CMK (cell line): ENCODE measurements around the gene GEMIN5.

ENCODE experiments used
- DNase-seq: peaks from one replicate; pipeline ENCODE4 v3.0.0-alpha.2; 2010; ENCODE audit warnings: low read depth

The GEMIN5 gene

DNA sequence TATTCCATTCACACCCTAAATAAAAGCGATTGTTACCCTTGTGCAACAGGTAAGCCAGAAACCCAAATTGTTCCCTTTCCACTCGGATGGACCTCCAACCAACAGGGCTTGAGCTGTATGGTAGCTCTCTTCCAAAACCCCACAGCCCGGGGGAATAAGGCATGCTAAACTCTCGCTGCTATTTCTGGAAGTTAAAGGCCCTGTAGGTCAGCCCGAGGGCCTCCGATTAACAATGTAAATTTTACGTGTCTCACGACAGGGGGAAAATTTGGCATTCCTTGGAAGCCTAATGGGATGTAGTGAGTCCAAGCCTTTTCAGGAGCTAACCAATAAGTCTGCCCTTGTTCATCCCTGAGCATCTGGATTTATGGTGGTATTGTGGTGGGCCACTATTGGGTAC is 53.6 kb downstream of the GEMIN5 start:
- DNase-seq, result no peak

GRCh38 chr5:154881986-154882385 is 56.0 kb downstream of the GEMIN5 start:
- no peak for DNase-seq

DNA sequence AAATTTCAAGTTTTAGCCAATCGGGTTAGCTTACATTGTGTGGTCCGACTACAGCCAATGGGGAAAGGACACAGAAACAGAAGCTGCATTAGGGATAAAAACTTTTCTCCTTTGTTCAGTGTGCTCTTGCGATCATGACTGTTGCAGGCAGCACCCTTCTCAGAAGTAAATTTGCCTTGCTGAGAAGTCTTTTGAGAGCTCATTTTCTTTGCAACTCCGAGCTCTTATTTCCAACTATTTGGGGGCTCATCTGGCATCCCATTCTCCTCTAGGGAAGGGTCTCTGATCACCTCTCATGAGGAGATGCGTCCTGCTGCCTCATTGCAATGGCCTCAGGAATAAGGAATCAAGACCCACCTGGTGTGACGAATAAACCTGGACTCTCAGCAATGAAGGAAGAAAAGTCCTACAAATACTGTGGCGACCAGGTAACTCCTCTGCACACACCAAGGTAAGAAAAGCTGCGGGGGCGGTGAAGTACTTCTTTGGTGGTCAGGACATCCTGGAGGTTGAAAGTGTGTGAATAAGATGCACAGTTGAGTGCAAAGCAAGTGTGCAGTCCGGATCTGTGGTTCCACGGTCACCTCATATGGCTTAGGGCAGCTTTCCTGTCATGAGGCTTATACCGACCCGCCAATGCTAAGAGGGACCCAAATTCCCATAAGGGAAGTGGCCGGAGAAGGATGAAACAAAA is 59.2 kb downstream of the GEMIN5 start:
- DNase-seq, result no peak

- DNase-seq, result no peak
These were observed 64.2 kb downstream of the GEMIN5 start for GRCh38 chr5:154873791-154874331.

DNA sequence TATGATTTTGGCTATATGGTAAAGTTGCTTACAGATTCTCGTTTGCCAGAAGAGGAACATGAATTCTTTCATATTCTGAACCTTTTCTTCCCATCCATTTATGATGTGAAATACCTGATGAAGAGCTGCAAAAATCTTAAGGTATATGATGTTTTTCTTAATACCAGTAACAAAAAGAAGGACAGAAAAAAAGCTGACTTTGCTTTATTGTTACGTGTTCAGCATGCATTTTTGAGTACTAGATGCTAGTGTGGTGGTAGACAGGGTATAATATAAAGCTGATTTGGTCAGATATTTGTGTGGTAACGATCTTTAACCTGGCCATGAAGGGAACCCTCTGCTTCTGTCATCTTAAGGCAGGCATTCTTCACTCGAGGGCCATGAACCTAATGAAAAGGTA is 66.3 kb downstream of the GEMIN5 start:
- DNase-seq, result no peak

DNA sequence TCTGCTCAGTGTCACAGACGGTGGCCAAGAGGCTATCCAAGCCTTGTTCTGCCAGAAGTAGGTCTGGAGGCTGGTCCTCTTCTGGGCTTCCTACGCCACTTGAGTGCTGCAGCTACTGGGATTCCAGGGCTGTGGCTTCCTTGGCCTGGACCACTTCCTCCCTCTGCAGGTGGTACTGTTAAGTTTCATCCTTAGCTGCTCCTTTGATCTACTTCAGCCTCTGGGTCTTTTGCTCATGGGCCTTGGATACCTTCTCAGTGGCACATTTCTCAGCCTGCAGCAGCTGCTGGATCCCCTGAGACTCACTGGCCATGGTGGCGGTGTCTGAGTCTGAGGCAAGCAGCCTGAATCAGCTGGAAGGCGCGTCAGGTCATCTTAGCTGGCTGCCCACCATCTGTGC is 69.3 kb downstream of the GEMIN5 start:
- no peak for DNase-seq

DNA sequence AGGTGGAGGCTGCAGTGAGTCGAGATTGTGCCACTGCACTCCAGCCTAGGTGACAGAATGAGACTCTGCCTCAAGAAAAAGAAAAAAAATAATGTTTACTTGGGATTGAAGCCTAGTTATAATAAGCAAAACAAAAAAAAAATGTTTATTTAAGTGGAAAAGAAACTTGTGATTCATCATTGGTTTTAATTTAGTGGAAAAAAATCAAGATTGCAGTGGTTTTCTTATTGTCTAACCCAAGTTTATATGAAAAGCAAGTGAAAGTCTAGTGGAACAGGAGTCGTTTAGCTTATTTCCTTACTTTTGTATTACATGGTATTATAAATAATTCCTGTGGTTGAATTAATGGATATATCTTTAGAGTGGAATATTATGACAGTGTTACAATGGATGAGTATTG is 71.2 kb downstream of the GEMIN5 start:
- DNase-seq, result no peak

DNA sequence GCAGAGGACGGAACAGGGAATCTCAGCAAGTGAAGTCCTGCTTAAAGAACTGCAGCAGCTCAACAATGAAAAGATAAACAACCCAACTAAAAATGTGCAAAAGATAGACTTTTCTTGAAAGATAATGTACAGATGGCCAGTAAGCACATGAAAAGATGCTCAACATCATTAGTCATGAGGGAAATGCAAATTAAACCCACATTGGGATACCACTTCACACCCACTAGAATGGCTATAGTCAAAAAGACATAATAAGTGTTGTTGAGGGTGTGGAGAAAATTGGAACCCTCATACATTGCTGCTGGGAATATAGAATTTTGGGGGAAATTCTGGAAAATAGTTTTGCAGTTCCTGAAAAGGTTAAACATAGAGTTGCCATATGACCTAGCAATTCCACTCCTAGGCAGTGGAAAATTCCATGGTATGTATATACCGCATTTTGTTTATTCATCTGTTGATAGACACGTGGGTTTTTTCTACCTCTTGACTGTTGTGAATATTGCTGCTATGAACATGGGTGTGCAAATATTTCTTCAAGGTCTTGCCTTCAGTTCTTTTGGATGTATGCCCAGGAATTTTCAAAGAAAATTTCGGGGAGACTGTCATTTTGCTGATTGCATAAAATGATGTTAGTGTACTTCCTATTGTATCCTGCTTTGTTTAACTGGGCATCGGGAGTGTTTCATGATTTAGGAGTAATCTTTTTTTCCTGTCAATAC is 72.4 kb downstream of the GEMIN5 start:
- DNase-seq, result no peak

GRCh38 chr5:154863291-154864080 is 74.5 kb downstream of the GEMIN5 start:
- DNase-seq, result no peak

GRCh38 chr5:154862766-154863165 is 75.2 kb downstream of the GEMIN5 start:
- DNase-seq, result no peak

DNA sequence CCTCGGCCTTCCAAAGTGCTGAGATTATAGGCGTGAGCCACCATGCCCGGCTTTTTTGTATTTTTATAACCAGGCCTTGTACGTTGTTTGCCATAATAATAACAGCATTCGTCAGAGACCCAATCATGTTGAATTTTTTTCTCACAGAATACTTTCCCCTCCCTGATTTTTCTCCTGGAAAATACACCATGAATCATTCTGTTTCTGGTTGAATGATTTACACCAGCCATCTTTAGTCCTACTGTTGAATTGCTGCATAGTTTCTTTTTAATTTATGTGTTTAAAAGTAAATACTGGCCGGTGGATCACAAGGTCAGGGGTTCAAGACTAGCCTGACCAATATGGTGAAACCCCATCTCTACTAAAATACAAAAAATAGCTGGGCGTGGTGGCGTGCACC is 76.1 kb downstream of the GEMIN5 start:
- DNase-seq, result no peak

- no peak for DNase-seq
These were observed 77.2 kb downstream of the GEMIN5 start for GRCh38 chr5:154860765-154861164.

- no peak for DNase-seq
These were observed 77.9 kb downstream of the GEMIN5 start for GRCh38 chr5:154860123-154860522.

- no peak for DNase-seq
These were observed 78.8 kb downstream of the GEMIN5 start for GRCh38 chr5:154858972-154859871.

DNA sequence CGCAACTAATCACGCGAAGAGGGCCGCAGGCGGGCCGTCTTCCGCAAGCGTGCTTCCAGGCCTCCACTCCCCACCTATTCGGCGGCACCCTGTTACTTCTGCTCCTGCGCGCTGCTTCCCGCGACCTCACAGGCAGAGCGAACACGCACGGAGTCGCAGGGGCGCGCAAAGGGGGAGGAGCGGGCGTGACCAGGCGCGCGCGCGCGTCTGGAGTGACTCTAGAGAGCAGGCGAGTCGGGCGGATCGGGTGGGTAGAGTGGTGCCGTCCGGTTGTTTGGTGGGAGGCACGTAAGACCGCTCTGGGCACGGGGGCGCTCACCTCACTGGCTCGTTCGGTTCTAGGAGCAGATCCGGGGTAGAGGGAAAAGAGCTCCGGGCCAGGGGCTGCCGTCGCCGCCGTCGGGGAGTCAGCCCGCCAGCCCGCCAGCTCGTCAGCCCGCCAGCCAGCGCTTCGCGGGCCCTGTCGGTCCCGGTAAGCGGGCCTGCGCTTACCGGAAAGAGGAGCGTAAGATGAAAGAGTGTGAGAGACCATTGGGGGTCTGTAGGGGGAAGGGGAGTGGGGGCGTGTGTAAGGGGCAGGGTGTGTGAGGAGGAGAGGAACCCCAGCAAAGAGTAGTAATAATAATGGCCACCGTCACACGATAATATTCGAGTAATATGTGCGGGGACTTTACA is 79.6 kb downstream of the GEMIN5 start, which contains the start of gene CNOT8:
Gene CNOT8 (plus strand): TSS at position 331 of the 675 bp plus-strand sequence. CDS start 4,652 bp downstream, outside the sequence.
- peak; percentile 95 for DNase-seq

DNA sequence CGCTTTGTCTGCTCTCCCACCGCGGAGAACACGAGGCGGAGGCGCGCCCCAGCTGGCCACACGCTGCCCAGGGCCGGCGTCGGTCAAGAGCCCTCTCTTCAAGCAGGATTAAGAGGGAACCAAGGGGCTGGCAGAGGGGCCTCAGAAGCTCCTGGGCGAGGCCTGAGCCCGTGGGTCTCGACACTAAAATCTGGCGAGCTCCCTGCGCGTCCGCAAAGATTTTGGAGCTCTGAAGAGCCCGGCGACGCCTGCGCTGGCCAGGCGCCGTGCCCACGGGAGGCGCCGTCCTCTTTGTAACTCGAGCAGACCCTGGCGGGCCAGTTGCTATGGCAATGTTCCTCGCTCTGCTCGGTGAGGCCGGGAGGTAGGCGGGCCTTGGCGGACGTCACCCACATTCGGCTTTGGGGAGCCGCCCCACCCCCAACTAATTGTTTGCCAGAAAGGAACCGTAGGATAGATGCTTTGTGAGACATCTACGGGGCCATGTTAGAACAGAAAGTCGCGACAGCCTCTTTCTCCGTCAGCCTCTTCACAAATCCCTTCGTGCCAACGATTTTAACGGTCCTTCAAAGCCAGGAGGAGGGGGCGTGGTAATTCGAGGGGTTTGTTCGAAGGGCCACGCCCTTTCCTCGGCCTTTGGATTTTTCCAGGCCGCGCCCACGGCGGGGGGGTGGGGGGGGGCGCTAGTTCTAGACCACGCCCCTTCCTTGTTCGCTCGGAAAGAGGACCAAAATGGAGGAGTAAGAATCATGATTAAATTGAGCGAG is 80.3 kb downstream of the GEMIN5 start:
- peak; percentile 67 for DNase-seq

- DNase-seq, result no peak
These were observed 86.7 kb downstream of the GEMIN5 start for GRCh38 chr5:154851351-154851750.

- no peak for DNase-seq
These were observed 87.6 kb downstream of the GEMIN5 start, which contains the start of gene FAXDC2 for GRCh38 chr5:154850255-154851062. TSS of gene FAXDC2 (minus strand) at chr5:154850603. CDS start at chr5:154838178, 12,425 bp downstream.

DNA sequence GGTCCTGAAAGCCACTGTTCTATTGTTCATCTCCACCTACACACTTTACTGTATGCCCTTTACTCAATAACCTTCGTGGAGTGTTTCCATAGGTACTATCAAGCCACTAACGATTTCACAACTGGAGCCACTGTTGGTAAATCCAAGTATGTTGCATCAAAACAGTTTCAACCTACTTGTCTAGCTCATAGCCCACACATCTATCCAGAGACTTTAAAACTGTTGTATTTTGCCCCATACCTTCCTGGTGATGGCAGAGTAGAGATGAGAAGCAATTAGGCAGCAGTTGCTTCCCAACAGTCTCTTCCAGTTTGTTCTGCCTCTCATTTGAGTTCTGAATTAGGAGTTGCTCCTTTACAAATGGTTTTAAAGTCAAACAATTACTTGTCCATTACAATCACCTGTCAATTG is 88.2 kb downstream of the GEMIN5 start:
- no peak for DNase-seq
